Brain microvascular endothelial cell (primary cell): ENCODE measurements around the gene LTBP1.

Experiments
- DNase-seq: peaks from one replicate; pipeline ENCODE4 v3.0.0-alpha.2; 2020
- H3K27ac ChIP-seq: fragments of 250-450 bp; sonication (Bioruptor Pico); 2 replicates; pipeline ENCODE4 v1.5.1; 2020; ENCODE audit warnings: mild to moderate bottlenecking, moderate library complexity
- H3K27me3 ChIP-seq: fragments of 250-450 bp; sonication (Bioruptor Pico); replicated peaks from 2 replicates; pipeline ENCODE4 v1.5.1; 2020; ENCODE audit warnings: mild to moderate bottlenecking
- H3K36me3 ChIP-seq: fragments of 250-450 bp; sonication (Bioruptor Pico); replicated peaks from 2 replicates; pipeline ENCODE4 v1.5.1; 2020; ENCODE audit warnings: mild to moderate bottlenecking
- H3K4me3 ChIP-seq: 2 replicates; pipeline ENCODE4 v1.5.1; 2011; ENCODE audit warnings: low read depth, mild to moderate bottlenecking, control low read depth, low read length, moderate library complexity
- CTCF ChIP-seq: IDR thresholded peaks from 2 replicates; pipeline ENCODE4 v1.5.1; 2011; ENCODE audit warnings: low read depth, mild to moderate bottlenecking, moderate library complexity, low read length, control low read depth, inconsistent platforms; ENCODE audit errors: missing control alignments
- in situ Hi-C: cut with HindIII; loops from 2 replicates; pipeline ENCODE4 v1.10.0; 2017; ENCODE audit warnings: low sequenced_read_pairs, low pct_ligation_motif_present

Gene LTBP1

GRCh38 chr2:33373986-33374385, 427.2 kb downstream of the LTBP1 start:
- Histone ChIP-seq H3K27ac (no peak overlapping the region), H3K36me3 (peaks cover 68% of the 10 kb centered on the region), H3K4me3 (no peak overlapping the region), H3K27me3 (no peaks in the 10 kb centered on the region)
- no peak for TF ChIP-seq CTCF
- DNase-seq, result no peak
- in situ Hi-C loops, result no loop called here

- DNase-seq, result peak; percentile 33
- no peak for TF ChIP-seq CTCF
- no peak overlapping the region for H3K27ac ChIP-seq
- H3K27me3 ChIP-seq, result no peaks in the 10 kb centered on the region
- H3K4me3 ChIP-seq, result no peak overlapping the region
- peaks cover 58% of the 10 kb centered on the region for H3K36me3 ChIP-seq
- in situ Hi-C loops, result no loop called here
Measured at GRCh38 chr2:33375054-33375453, 428.3 kb downstream of the LTBP1 start.

- no peak overlapping the region for H3K4me3 ChIP-seq
- TF ChIP-seq CTCF, result no peak
- no peak for DNase-seq
- no peak overlapping the region for H3K27ac ChIP-seq
- no peaks in the 10 kb centered on the region for H3K27me3 ChIP-seq
- H3K36me3 ChIP-seq, result peaks cover 39% of the 10 kb centered on the region
- in situ Hi-C loops, result no loop called here
Measured at GRCh38 chr2:33377048-33377447, 430.3 kb downstream of the LTBP1 start.

GRCh38 chr2:33378556-33379210, 431.9 kb downstream of the LTBP1 start:
- TF ChIP-seq CTCF, result no peak
- H3K27me3 ChIP-seq, result no peaks in the 10 kb centered on the region
- H3K36me3 ChIP-seq, result peaks cover 43% of the 10 kb centered on the region
- no peak for DNase-seq
- H3K27ac ChIP-seq, result no peak overlapping the region
- no peak overlapping the region for H3K4me3 ChIP-seq
- in situ Hi-C loops, result no loop called here

DNA sequence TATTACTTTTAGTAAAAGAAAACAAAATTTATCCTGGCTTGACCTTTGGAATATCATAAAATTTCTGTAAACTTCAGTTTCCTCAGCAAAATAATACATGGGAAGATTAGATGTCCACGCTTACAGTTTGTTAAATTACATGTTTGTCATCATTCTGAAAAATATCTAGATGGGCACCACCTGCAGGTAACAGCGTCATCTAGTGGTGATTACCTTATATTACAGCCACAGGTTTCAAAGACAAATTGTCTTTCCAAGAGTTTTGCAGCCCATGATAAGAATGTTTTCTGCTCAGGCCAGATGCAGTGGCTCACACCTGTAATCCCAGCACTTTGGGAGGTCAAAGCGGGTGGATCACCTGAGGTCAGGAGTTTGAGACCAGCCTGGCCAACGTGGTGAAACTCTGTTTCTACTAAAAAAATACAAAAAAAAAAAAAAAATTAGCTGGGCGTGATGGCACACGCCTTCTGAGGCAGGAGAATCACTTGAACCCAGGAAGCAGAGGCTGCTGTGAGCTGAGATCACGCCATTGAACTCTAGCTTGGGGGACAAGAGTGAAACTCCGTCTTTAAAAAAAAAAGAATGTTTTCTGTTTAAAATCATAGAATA, 433.4 kb downstream of the LTBP1 start:
- in situ Hi-C loops, result no loop called here
- TF ChIP-seq CTCF, result peak; percentile 66
- Histone ChIP-seq H3K4me3 (no peak overlapping the region), H3K36me3 (peaks cover 43% of the 10 kb centered on the region), H3K27ac (no peak overlapping the region), H3K27me3 (no peaks in the 10 kb centered on the region)
- DNase-seq, result no peak

DNA sequence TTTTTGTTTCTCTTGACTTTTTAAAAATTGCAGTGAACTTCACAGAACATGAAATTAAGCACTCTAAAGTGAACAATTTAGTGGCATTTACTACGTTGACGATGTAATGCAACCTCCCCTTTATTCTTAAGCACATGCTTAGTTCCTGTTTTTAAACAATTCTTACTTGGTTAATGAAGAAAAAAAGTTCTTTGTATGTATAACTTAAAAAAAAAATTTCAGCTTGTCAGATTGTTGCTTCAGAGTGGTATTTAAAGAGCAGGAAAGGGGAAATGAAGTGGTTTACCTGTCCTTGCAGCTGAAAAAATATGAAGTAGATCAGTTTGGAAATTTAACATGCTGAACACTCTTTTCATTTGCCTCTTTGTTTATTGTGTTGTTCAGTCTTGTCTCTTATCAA, 434.0 kb downstream of the LTBP1 start:
- no peak for TF ChIP-seq CTCF
- Histone ChIP-seq H3K4me3 (no peak overlapping the region), H3K36me3 (peaks cover 46% of the 10 kb centered on the region), H3K27ac (no peak overlapping the region), H3K27me3 (no peaks in the 10 kb centered on the region)
- no peak for DNase-seq
- in situ Hi-C loops, result no loop called here
